ENCODE data around the gene EXTL1. TPM values are rescaled to one million over a fixed set of nuclear protein-coding genes. Genes with fewer than 3 reads are reported as not detected.

Gene EXTL1
- total RNA-seq, 6 experiments from 2014 or later = 0.06 to 0.19 TPM; not detected in 4

- intact Hi-C loops (cut with DNase I) = no loop called here
Measured at GRCh38 chr1:25991937-25992688, 29.5 kb upstream of the EXTL1 start.

GRCh38 chr1:25992689-25993171 lies 28.8 kb upstream of the EXTL1 start:
- Histone ChIP-seq H3K9me3 (no peaks in the 10 kb centered on the region), H3K27ac (no peak overlapping the region), H3K36me3 (peaks cover 0 to 13% (median 0%) of the 10 kb centered on the region in 4 donors), H3K4me3 (no peak overlapping the region), H3K4me1 (peaks cover 0 to 8% (median 3%) of the 10 kb centered on the region in 4 donors), H3K27me3 (no peaks in the 10 kb centered on the region)
- ATAC-seq (no peak), DNase-seq (no peak)
- 90% methylated on average over 9 of the region's 9 CpGs for WGBS (ENCODE audit: insufficient coverage, low coverage, low lambda C conversion rate, missing lambda C conversion rate)
- TF ChIP-seq POLR2A (IDR thresholded peaks at IDR 0.05) (no peak), CTCF (IDR thresholded peaks at IDR 0.05) (no peak)
- intact Hi-C loops (cut with DNase I) = no loop called here

More at GRCh38 chr1:25991937-25992688, 29.5 kb upstream of the EXTL1 start:
- Histone ChIP-seq H3K27ac (no peak overlapping the region), H3K36me3 (peaks cover 0 to 19% (median 0%) of the 10 kb centered on the region in 4 donors), H3K4me3 (no peak overlapping the region), H3K9me3 (no peaks in the 10 kb centered on the region), H3K4me1 (peaks cover 0 to 6% (median 2%) of the 10 kb centered on the region in 4 donors), H3K27me3 (no peaks in the 10 kb centered on the region)
- WGBS (ENCODE audit: insufficient coverage, low coverage, low lambda C conversion rate, missing lambda C conversion rate) = 77% methylated on average over 5 of the region's 5 CpGs
- no peak for TF ChIP-seq CTCF (IDR thresholded peaks at IDR 0.05)
- no peak for TF ChIP-seq POLR2A (IDR thresholded peaks at IDR 0.05)
- no peak for DNase-seq
- no peak for ATAC-seq

- TF ChIP-seq POLR2A (IDR thresholded peaks at IDR 0.05) (no peak), CTCF (IDR thresholded peaks at IDR 0.05) (no peak)
- H3K9me3 ChIP-seq = no peaks in the 10 kb centered on the region
- H3K4me1 ChIP-seq = peaks cover 0 to 10% (median 4%) of the 10 kb centered on the region in 4 donors
- no peak overlapping the region for H3K27ac ChIP-seq
- intact Hi-C loops (cut with DNase I) = no loop called here
- no peak overlapping the region for H3K4me3 ChIP-seq
- no peak for DNase-seq
- no peak for ATAC-seq
- no peaks in the 10 kb centered on the region for H3K27me3 ChIP-seq
- H3K36me3 ChIP-seq = peaks cover 0 to 10% (median 0%) of the 10 kb centered on the region in 4 donors
- WGBS (ENCODE audit: insufficient coverage, low coverage, low lambda C conversion rate, missing lambda C conversion rate) = 83% methylated on average over 7 of the region's 8 CpGs
Measured at GRCh38 chr1:25993197-25993951, 28.2 kb upstream of the EXTL1 start.

GRCh38 chr1:25994402-25995150 lies 27.0 kb upstream of the EXTL1 start:
- ATAC-seq (no peak), DNase-seq (no peak)
- 93% methylated on average over 2 of the region's 3 CpGs for WGBS (ENCODE audit: insufficient coverage, low coverage, low lambda C conversion rate, missing lambda C conversion rate)
- Histone ChIP-seq H3K27ac (no peak overlapping the region), H3K27me3 (no peaks in the 10 kb centered on the region), H3K4me1 (peaks cover 0 to 14% (median 4%) of the 10 kb centered on the region in 4 donors), H3K4me3 (no peak overlapping the region), H3K36me3 (peaks cover 0 to 6% (median 0%) of the 10 kb centered on the region in 4 donors), H3K9me3 (no peaks in the 10 kb centered on the region)
- intact Hi-C loops (cut with DNase I) = loop anchor here (5.0 kb wide), 2 partner anchors 97 to 157 kb away; no protein-coding TSS in a partner anchor
- TF ChIP-seq POLR2A (IDR thresholded peaks at IDR 0.05) (no peak), CTCF (IDR thresholded peaks at IDR 0.05) (no peak)
